ENCODE data around the gene ADRB2. TPM values are rescaled to one million over a fixed set of nuclear protein-coding genes. Genes with fewer than 3 reads are reported as not detected.

The ADRB2 gene
- polyA plus RNA-seq, 2 of the 4 experiments (the other 2 are of a cell fraction), result 0.18 to 0.34 TPM

- ChIA-PET POLR2A (no interaction called here), CTCF (interaction anchor here (0.7 to 1.1 kb wide), 2 partner anchors 132 to 142 kb away, joined by 3 read pairs; no protein-coding TSS in a partner anchor)
- no peak for TF ChIP-seq RNF2 (IDR thresholded peaks at IDR 0.05; ENCODE audit: borderline replicate concordance, low read depth)
- no peak for TF ChIP-seq PBX3 (IDR thresholded peaks at IDR 0.05)
- no peak for TF ChIP-seq FOSB (CRISPR knock-in tag; IDR thresholded peaks at IDR 0.05)
- no peak for TF ChIP-seq KDM5A (IDR thresholded peaks at IDR 0.05)
- TF ChIP-seq NPAS2 (CRISPR knock-in tag; IDR thresholded peaks at IDR 0.05; ENCODE audit: borderline replicate concordance), result no peak
- no peak for TF ChIP-seq BCL3 (IDR thresholded peaks at IDR 0.05)
- TF ChIP-seq ZFP36 (IDR thresholded peaks at IDR 0.05; ENCODE audit: borderline replicate concordance, partially characterized antibody), result no peak
- TF ChIP-seq NFE2L2 (conservative IDR thresholded peaks at IDR 0.05; ENCODE audit: low read length), result no peak
- no peak for TF ChIP-seq CTCF (IDR thresholded peaks at IDR 0.05)
- no peak for TF ChIP-seq PHF8 (IDR thresholded peaks at IDR 0.05; ENCODE audit: borderline replicate concordance, low read depth)
- TF ChIP-seq NR3C1 (IDR thresholded peaks at IDR 0.05), result no peak
- H3K4me1 ChIP-seq, result no peaks in the 10 kb centered on the region
- no peak for FAIRE-seq
- no peak for ATAC-seq
- 52% methylated on average over 5 of the region's 5 CpGs for WGBS (ENCODE audit: missing lambda C conversion rate)
- H3K4me2 ChIP-seq, result no peak overlapping the region
- DNase-seq (ENCODE audit: low read depth in 1 of 2, low spot score in 1 of 2), result no peak
- H3K9me3 ChIP-seq, result no peaks in the 10 kb centered on the region
- no peak overlapping the region for H3K27ac ChIP-seq
- H3K4me3 ChIP-seq, result no peak overlapping the region
Observed at GRCh38 chr5:148873120-148873519, 46.7 kb downstream of the ADRB2 start.

- Histone ChIP-seq H3K4me1 (no peaks in the 10 kb centered on the region), H3K4me3 (no peak overlapping the region), H3K9me3 (no peaks in the 10 kb centered on the region), H3K27ac (no peak overlapping the region), H3K4me2 (no peak overlapping the region)
- WGBS (ENCODE audit: missing lambda C conversion rate), result 52% methylated on average over 3 of the region's 3 CpGs
- DNase-seq (ENCODE audit: low read depth in 1 of 2, low spot score in 1 of 2) (no peak), ATAC-seq (no peak), FAIRE-seq (no peak)
- TF ChIP-seq ZC3H11A (IDR thresholded peaks at IDR 0.05) (no peak), CBX8 (IDR thresholded peaks at IDR 0.05) (no peak), NR3C1 (IDR thresholded peaks at IDR 0.05) (no peak), ELK1 (IDR thresholded peaks at IDR 0.05; ENCODE audit: low read depth, low read length) (no peak), MAZ (IDR thresholded peaks at IDR 0.05; ENCODE audit: borderline replicate concordance, low read depth, low read length) (no peak), JUN (IDR thresholded peaks at IDR 0.05) (no peak)
- ChIA-PET POLR2A (no interaction called here), CTCF (interaction anchor here (0.7 kb wide), 2 partner anchors 83 to 133 kb away, joined by 3 read pairs; no protein-coding TSS in a partner anchor)
Observed at GRCh38 chr5:148873690-148874485, 47.5 kb downstream of the ADRB2 start.

Data from A549 (cell line).